Measurements from ENCODE around the gene ELOVL5. TPM values are rescaled to one million over a fixed set of nuclear protein-coding genes. Genes with fewer than 3 reads are reported as not detected.

ELOVL5 gene
- total and polyA plus RNA-seq, 5 donors: 27.6 to 59.0 (median 31.5) TPM

GRCh38 chr6:53302678-53303360 lies 45.9 kb downstream of the ELOVL5 start:
- intact Hi-C loops (cut with DNase I): loop anchor here in 1 of 4 donors (5.0 kb wide), 1 partner anchor 34 kb away; no protein-coding TSS in a partner anchor
- Histone ChIP-seq H3K4me1 (ENCODE audit: control insufficient read depth, insufficient read depth, low read length) (peaks cover 29% of the 10 kb centered on the region), H3K27me3 (ENCODE audit: control insufficient read depth, insufficient read depth) (no peaks in the 10 kb centered on the region), H3K9me3 (ENCODE audit: control insufficient read depth, low read length) (no peaks in the 10 kb centered on the region), H3K27ac (ENCODE audit: low read length) (no peak overlapping the region), H3K4me3 (ENCODE audit: low read length) (no peak overlapping the region)
- DNase-seq (no peak), ATAC-seq (peak; percentile 65 to 87)
- 10% methylated on average over 6 of the region's 6 CpGs for WGBS

- Histone ChIP-seq H3K4me3 (ENCODE audit: low read length) (no peak overlapping the region), H3K4me1 (ENCODE audit: control insufficient read depth, insufficient read depth, low read length) (peaks cover 29% of the 10 kb centered on the region), H3K9me3 (ENCODE audit: control insufficient read depth, low read length) (no peaks in the 10 kb centered on the region), H3K27me3 (ENCODE audit: control insufficient read depth, insufficient read depth) (no peaks in the 10 kb centered on the region), H3K27ac (ENCODE audit: low read length) (peak overlapping the region; percentile 94)
- DNase-seq: no peak
- 71% methylated on average over 7 of the region's 7 CpGs for WGBS
- ATAC-seq: peak in 1 of 2 donors; percentile 5
- intact Hi-C loops (cut with DNase I): loop anchor here in 1 of 4 donors (5.0 kb wide), 1 partner anchor 35 kb away; no protein-coding TSS in a partner anchor
These were observed 46.8 kb downstream of the ELOVL5 start for GRCh38 chr6:53301801-53302537.

GRCh38 chr6:53300656-53301551 lies 47.8 kb downstream of the ELOVL5 start:
- Histone ChIP-seq H3K4me3 (ENCODE audit: low read length) (no peak overlapping the region), H3K9me3 (ENCODE audit: control insufficient read depth, low read length) (no peaks in the 10 kb centered on the region), H3K27me3 (ENCODE audit: control insufficient read depth, insufficient read depth) (no peaks in the 10 kb centered on the region), H3K27ac (ENCODE audit: low read length) (peak overlapping the region; percentile 53), H3K4me1 (ENCODE audit: control insufficient read depth, insufficient read depth, low read length) (peaks cover 27% of the 10 kb centered on the region)
- 29% methylated on average over 9 of the region's 9 CpGs for WGBS
- ATAC-seq (peak; percentile 80 to 84), DNase-seq (peak in 2 of 3 donors; percentile 35 to 56)
- intact Hi-C loops (cut with DNase I): loop anchor here in 1 of 4 donors (5.0 kb wide), 1 partner anchor 36 kb away; no protein-coding TSS in a partner anchor

GRCh38 chr6:53299331-53300005 lies 49.3 kb downstream of the ELOVL5 start:
- no peak for DNase-seq
- Histone ChIP-seq H3K4me3 (ENCODE audit: low read length) (no peak overlapping the region), H3K9me3 (ENCODE audit: control insufficient read depth, low read length) (no peaks in the 10 kb centered on the region), H3K27me3 (ENCODE audit: control insufficient read depth, insufficient read depth) (no peaks in the 10 kb centered on the region), H3K4me1 (ENCODE audit: control insufficient read depth, insufficient read depth, low read length) (peaks cover 27% of the 10 kb centered on the region), H3K27ac (ENCODE audit: low read length) (peak overlapping the region; percentile 23)
- 76% methylated on average over 7 of the region's 7 CpGs for WGBS
- intact Hi-C loops (cut with DNase I): loop anchor here in 2 of 4 donors (5.0 to 10.0 kb wide), 3 partner anchors 38 to 185 kb away; no protein-coding TSS in a partner anchor
- no peak for ATAC-seq

- no peak overlapping the region for H3K4me3 ChIP-seq (ENCODE audit: low read length)
- ATAC-seq: no peak
- H3K27me3 ChIP-seq (ENCODE audit: control insufficient read depth, insufficient read depth): no peaks in the 10 kb centered on the region
- no peaks in the 10 kb centered on the region for H3K9me3 ChIP-seq (ENCODE audit: control insufficient read depth, low read length)
- H3K4me1 ChIP-seq (ENCODE audit: control insufficient read depth, insufficient read depth, low read length): peaks cover 23% of the 10 kb centered on the region
- WGBS: 73% methylated on average over 4 of the region's 4 CpGs
- no peak for DNase-seq
- intact Hi-C loops (cut with DNase I): loop anchor here in 2 of 4 donors (10.0 kb wide), 2 partner anchors 122 to 188 kb away; no protein-coding TSS in a partner anchor
- H3K27ac ChIP-seq (ENCODE audit: low read length): no peak overlapping the region
These were observed 51.7 kb downstream of the ELOVL5 start for GRCh38 chr6:53297004-53297403.

- no peak overlapping the region for H3K27ac ChIP-seq (ENCODE audit: low read length)
- H3K9me3 ChIP-seq (ENCODE audit: control insufficient read depth, low read length): no peaks in the 10 kb centered on the region
- 83% methylated on average over 1 of the region's 1 CpG for WGBS
- H3K4me3 ChIP-seq (ENCODE audit: low read length): no peak overlapping the region
- intact Hi-C loops (cut with DNase I): loop anchor here in 2 of 4 donors (10.0 kb wide), 2 partner anchors 120 to 190 kb away; no protein-coding TSS in a partner anchor
- no peaks in the 10 kb centered on the region for H3K27me3 ChIP-seq (ENCODE audit: control insufficient read depth, insufficient read depth)
- ATAC-seq: no peak
- peaks cover 9% of the 10 kb centered on the region for H3K4me1 ChIP-seq (ENCODE audit: control insufficient read depth, insufficient read depth, low read length)
- DNase-seq: no peak
These were observed 53.6 kb downstream of the ELOVL5 start for GRCh38 chr6:53295176-53295575.

- peaks cover 6% of the 10 kb centered on the region for H3K4me1 ChIP-seq (ENCODE audit: control insufficient read depth, insufficient read depth, low read length)
- WGBS: 97% methylated on average over 1 of the region's 1 CpG
- no peak for DNase-seq
- no peaks in the 10 kb centered on the region for H3K9me3 ChIP-seq (ENCODE audit: control insufficient read depth, low read length)
- no peak for ATAC-seq
- H3K4me3 ChIP-seq (ENCODE audit: low read length): no peak overlapping the region
- intact Hi-C loops (cut with DNase I): loop anchor here in 2 of 4 donors (10.0 kb wide), 2 partner anchors 120 to 190 kb away; no protein-coding TSS in a partner anchor
- no peak overlapping the region for H3K27ac ChIP-seq (ENCODE audit: low read length)
- H3K27me3 ChIP-seq (ENCODE audit: control insufficient read depth, insufficient read depth): no peaks in the 10 kb centered on the region
These were observed 54.1 kb downstream of the ELOVL5 start for GRCh38 chr6:53294611-53295010.

- H3K27ac ChIP-seq (ENCODE audit: low read length): no peak overlapping the region
- H3K4me1 ChIP-seq (ENCODE audit: control insufficient read depth, insufficient read depth, low read length): peaks cover 6% of the 10 kb centered on the region
These were observed 54.7 kb downstream of the ELOVL5 start for GRCh38 chr6:53294095-53294494.

GRCh38 chr6:53293691-53294090 lies 55.1 kb downstream of the ELOVL5 start:
- intact Hi-C loops (cut with DNase I): loop anchor here in 2 of 4 donors (10.0 kb wide), 2 partner anchors 119 to 191 kb away; no protein-coding TSS in a partner anchor
- Histone ChIP-seq H3K27ac (ENCODE audit: low read length) (no peak overlapping the region), H3K4me1 (ENCODE audit: control insufficient read depth, insufficient read depth, low read length) (peaks cover 5% of the 10 kb centered on the region), H3K9me3 (ENCODE audit: control insufficient read depth, low read length) (no peaks in the 10 kb centered on the region), H3K27me3 (ENCODE audit: control insufficient read depth, insufficient read depth) (no peaks in the 10 kb centered on the region), H3K4me3 (ENCODE audit: low read length) (no peak overlapping the region)
- 87% methylated on average over 3 of the region's 3 CpGs for WGBS
- DNase-seq: no peak
- no peak for ATAC-seq

More at GRCh38 chr6:53294095-53294494, 54.7 kb downstream of the ELOVL5 start:
- ATAC-seq (no peak), DNase-seq (no peak)
- no peaks in the 10 kb centered on the region for H3K27me3 ChIP-seq (ENCODE audit: control insufficient read depth, insufficient read depth)
- 78% methylated on average over 3 of the region's 3 CpGs for WGBS
- no peak overlapping the region for H3K4me3 ChIP-seq (ENCODE audit: low read length)
- H3K9me3 ChIP-seq (ENCODE audit: control insufficient read depth, low read length): no peaks in the 10 kb centered on the region
- intact Hi-C loops (cut with DNase I): loop anchor here in 2 of 4 donors (10.0 kb wide), 2 partner anchors 119 to 191 kb away; no protein-coding TSS in a partner anchor
